ENCODE measurements around the gene MMP21.

MMP21 gene, protein sequence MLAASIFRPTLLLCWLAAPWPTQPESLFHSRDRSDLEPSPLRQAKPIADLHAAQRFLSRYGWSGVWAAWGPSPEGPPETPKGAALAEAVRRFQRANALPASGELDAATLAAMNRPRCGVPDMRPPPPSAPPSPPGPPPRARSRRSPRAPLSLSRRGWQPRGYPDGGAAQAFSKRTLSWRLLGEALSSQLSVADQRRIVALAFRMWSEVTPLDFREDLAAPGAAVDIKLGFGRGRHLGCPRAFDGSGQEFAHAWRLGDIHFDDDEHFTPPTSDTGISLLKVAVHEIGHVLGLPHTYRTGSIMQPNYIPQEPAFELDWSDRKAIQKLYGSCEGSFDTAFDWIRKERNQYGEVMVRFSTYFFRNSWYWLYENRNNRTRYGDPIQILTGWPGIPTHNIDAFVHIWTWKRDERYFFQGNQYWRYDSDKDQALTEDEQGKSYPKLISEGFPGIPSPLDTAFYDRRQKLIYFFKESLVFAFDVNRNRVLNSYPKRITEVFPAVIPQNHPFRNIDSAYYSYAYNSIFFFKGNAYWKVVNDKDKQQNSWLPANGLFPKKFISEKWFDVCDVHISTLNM

GRCh38 chr10:125775491-125776106 lies at the start of gene MMP21:
MMP21 (minus strand) TSS chr10:125775821; CDS start chr10:125775821, 0 bp downstream.
- DNase-seq (ENCODE audit: low spot score): no peak

- DNase-seq (ENCODE audit: low spot score): no peak
These were observed 49.1 kb upstream of the MMP21 start for GRCh38 chr10:125824736-125825135.

DNA sequence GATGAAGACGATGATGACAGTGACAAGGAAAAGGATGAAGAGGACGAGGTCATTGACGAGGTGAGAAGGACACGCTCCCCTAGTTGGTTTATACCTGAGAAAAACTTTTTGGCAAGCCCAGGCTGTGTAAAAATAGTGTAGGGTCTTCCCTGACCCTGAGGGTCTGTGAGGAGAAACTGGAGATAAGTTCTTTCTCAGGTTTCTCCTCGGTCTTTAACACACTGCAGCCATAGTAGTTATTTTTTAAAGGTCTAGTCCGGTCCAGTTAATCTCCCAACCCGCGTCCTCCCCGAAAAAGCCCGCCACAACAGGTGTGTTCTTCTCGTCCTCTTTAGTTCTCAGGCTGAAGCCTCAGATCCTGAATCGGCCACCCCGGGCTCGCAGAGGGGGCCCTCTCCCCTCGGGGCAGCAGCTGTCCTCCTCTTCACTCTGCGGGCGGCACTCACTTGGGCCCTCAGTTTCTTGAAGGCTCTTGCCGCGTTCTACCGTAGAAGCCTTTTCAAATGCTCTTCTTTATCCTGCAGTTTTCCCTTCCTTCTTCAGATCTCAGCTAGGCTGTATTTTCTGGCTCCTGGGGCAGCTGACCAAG lies 48.1 kb upstream of the MMP21 start:
- no peak for DNase-seq (ENCODE audit: low spot score)

DNA sequence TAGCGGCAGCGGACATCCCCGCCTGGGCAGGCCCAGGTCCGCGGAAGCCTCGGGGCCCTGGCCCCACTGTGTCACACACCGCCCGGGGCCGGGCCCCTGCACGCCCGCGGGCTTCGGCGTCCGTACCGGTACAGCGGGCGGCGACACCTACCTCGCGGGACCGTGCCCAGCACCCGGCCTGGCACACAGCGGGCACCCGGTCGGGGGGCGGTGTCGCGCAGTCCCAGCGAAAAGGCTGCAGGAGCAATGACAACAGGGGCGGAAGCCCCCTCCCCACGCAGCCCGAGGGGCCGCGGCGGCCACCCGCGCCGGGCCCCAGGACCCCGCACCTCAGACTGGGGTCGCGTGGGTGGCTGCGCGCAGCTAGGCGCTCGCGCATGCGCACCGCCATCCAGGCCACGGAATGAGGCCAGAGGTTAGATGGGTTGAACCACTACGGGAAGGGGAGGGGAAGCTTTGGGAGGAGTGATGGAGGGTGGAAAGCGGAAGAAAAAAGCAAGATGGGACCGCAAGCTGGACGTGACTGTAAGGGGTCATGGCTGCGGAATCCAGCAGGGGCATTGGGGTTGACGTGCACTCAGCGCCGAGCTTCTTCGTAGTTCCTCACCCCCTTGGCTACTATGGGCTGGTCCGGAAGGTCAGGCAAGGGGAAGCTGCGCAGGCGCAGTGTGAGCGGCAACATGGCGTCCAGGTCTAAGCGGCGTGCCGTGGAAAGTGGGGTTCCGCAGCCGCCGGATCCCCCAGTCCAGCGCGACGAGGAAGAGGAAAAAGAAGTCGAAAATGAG lies 47.4 kb upstream of the MMP21 start, which contains the start of the genes BCCIP and UROS:
BCCIP (plus strand) TSS at position 669 of the 785 bp plus-strand sequence; CDS start at position 681, 12 bp downstream.
UROS (minus strand) TSS at position 381 of the 785 bp plus-strand sequence. CDS start 6,759 bp downstream, outside the sequence.
- peak; percentile 78 for DNase-seq (ENCODE audit: low spot score)

- DNase-seq (ENCODE audit: low spot score): no peak
These were observed 45.1 kb upstream of the MMP21 start for GRCh38 chr10:125820701-125821100.

GRCh38 chr10:125817337-125817946 lies 41.8 kb upstream of the MMP21 start:
- DNase-seq (ENCODE audit: low spot score): no peak

DNA sequence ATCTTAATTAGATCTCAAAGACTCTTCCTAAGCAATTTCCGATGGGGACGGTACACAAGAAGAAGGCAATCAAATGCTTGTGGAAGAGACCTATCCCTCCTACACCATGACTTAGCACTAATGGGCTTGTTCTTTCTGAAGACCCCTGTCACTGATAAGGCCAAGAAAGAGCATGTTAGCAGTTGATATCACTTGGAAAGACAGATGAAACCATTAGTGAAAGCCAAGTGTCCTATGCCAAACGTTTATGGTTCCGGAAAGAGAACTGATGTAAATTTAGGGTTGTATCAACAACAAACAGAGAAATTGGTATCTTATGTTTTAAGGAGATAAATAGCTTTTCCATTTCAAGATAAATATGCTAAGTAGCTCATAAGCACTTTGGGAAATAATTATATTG lies 40.9 kb upstream of the MMP21 start:
- no peak for DNase-seq (ENCODE audit: low spot score)

- DNase-seq (ENCODE audit: low spot score): no peak
These were observed 40.1 kb upstream of the MMP21 start for GRCh38 chr10:125815764-125816163.

- no peak for DNase-seq (ENCODE audit: low spot score)
These were observed 36.6 kb upstream of the MMP21 start for GRCh38 chr10:125812128-125812750.

GRCh38 chr10:125811251-125811650 lies 35.6 kb upstream of the MMP21 start:
- no peak for DNase-seq (ENCODE audit: low spot score)

GRCh38 chr10:125808047-125808446 lies 32.4 kb upstream of the MMP21 start:
- DNase-seq (ENCODE audit: low spot score): no peak

GRCh38 chr10:125802739-125803138 lies 27.1 kb upstream of the MMP21 start:
- DNase-seq (ENCODE audit: low spot score): no peak

DNA sequence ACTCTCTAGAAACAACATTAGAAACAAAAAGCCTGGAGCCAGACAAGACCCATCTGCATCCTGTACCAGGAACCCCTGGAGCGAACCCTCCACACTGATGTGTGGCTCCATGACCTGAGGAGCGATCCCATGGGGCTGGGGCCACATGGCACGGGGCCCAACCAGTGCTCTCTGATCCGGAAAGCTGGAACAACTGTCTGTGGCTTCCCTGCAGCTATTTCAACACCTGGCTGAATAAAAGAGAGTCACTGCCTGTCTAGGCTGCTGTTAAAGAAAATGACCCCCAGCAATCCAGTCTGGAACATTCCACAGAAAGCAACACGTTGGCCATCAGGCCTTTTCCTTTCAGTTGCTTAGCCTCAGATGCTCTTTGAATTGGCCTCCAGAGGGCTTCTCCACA lies 26.5 kb upstream of the MMP21 start:
- DNase-seq (ENCODE audit: low spot score): no peak

- no peak for DNase-seq (ENCODE audit: low spot score)
These were observed 26.0 kb upstream of the MMP21 start for GRCh38 chr10:125801574-125801973.

DNA sequence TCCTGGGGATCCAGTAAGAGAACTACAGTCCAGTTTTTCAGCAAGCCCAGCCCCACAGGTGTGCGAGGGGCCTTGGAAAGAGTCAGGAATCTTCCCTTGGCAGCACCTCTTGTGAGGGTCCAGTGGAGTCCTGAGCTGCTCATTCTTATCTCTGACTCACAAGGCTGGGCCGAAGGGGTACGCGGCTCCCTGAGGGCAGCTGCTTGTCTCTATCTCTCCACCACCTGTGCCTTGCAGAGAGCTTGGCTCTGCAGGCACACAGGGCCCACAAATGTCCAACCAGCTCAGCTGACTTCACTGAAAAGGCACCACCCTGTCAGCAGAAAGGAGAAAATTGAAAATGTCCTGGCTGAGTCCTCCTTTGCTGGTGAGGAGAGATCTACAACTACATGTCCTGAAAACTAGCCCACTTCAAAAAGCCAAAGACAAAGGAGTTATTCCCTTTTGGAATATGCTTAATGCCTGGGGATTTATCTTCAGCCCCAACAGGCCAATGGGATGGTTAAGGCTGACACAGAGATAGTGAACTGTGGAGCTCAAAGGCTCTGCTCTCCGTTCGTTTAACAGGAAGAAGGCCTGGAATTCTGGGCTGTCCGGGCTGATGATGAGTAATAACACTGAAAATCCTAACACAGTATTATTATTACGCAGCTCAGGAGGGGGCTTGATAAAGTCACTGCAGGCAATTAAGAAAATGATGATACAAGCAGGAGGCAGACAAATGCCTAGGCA lies 24.0 kb upstream of the MMP21 start:
- no peak for DNase-seq (ENCODE audit: low spot score)

GRCh38 chr10:125797994-125798662 lies 22.5 kb upstream of the MMP21 start:
- DNase-seq (ENCODE audit: low spot score): no peak

- no peak for DNase-seq (ENCODE audit: low spot score)
These were observed 21.8 kb upstream of the MMP21 start for GRCh38 chr10:125797424-125797823.

GRCh38 chr10:125795637-125796190 lies 20.1 kb upstream of the MMP21 start:
- no peak for DNase-seq (ENCODE audit: low spot score)

- DNase-seq (ENCODE audit: low spot score): peak; percentile 4
These were observed 19.5 kb upstream of the MMP21 start for GRCh38 chr10:125795128-125795527.

All from COLO829 (cell line).